ENCODE measurements around the gene SLC48A1.

- TF ChIP-seq, protein P1, sequence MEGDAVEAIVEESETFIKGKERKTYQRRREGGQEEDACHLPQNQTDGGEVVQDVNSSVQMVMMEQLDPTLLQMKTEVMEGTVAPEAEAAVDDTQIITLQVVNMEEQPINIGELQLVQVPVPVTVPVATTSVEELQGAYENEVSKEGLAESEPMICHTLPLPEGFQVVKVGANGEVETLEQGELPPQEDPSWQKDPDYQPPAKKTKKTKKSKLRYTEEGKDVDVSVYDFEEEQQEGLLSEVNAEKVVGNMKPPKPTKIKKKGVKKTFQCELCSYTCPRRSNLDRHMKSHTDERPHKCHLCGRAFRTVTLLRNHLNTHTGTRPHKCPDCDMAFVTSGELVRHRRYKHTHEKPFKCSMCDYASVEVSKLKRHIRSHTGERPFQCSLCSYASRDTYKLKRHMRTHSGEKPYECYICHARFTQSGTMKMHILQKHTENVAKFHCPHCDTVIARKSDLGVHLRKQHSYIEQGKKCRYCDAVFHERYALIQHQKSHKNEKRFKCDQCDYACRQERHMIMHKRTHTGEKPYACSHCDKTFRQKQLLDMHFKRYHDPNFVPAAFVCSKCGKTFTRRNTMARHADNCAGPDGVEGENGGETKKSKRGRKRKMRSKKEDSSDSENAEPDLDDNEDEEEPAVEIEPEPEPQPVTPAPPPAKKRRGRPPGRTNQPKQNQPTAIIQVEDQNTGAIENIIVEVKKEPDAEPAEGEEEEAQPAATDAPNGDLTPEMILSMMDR (IDR thresholded peaks at IDR 0.05), result no peak
- TF ChIP-seq POLR2A (IDR thresholded peaks at IDR 0.05), result no peak
Measured at GRCh38 chr12:47739297-47739696, 33.7 kb upstream of the SLC48A1 start.
